HK-2 (cell line): Measurements from ENCODE around the gene OVAAL.

Source experiments
- DNase-seq: peaks from one replicate; pipeline ENCODE4 v3.0.0-alpha.2; 2018; ENCODE audit not compliant: unreplicated experiment

The OVAAL gene

GRCh38 chr1:180606155-180606554 lies 47.4 kb downstream of the OVAAL start:
- DNase-seq = no peak

DNA sequence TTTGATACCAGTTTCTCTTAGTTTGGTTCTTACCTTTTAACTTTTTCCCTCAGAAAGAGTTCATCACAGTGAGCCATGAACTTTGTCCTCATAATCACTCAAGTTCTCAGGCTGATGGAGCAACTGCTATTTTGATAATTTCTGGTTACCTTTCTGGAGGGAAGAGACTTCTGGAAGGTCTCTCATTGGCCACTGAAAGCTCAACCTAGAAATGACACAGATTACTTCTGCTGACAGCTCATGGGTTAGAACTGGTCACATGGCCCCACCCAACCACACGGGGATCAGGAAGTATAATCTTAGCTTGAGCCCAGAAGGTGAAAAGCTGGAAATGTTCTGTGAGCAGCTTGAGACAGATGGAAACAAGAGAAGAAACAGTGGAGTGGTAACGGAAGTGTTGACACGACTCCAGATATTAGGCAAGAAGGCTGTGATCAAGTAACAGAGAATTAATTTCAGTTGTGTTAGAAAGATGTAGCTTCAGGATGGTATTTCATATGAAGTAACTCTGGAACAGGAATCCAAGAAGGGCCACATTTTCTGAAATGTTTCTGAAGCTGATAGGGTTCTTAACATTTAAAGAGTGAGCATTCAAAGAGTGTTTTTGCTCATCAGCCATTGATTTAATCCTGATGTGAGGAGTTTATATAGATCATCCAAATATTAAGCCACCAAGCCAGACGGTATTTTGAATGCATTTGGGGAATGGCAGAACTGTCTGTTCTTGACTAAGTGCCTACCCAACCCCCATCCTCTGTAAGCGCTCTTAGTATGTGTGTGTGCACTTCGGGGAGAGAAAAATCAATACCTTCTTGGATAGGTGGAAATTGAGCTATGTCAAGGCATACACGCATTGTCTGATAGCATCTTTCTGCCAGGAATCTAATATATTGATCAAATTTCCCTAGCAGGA lies 51.1 kb downstream of the OVAAL start:
- no peak for DNase-seq

- DNase-seq = no peak
Observed at GRCh38 chr1:180610556-180611015, 51.8 kb downstream of the OVAAL start.

DNA sequence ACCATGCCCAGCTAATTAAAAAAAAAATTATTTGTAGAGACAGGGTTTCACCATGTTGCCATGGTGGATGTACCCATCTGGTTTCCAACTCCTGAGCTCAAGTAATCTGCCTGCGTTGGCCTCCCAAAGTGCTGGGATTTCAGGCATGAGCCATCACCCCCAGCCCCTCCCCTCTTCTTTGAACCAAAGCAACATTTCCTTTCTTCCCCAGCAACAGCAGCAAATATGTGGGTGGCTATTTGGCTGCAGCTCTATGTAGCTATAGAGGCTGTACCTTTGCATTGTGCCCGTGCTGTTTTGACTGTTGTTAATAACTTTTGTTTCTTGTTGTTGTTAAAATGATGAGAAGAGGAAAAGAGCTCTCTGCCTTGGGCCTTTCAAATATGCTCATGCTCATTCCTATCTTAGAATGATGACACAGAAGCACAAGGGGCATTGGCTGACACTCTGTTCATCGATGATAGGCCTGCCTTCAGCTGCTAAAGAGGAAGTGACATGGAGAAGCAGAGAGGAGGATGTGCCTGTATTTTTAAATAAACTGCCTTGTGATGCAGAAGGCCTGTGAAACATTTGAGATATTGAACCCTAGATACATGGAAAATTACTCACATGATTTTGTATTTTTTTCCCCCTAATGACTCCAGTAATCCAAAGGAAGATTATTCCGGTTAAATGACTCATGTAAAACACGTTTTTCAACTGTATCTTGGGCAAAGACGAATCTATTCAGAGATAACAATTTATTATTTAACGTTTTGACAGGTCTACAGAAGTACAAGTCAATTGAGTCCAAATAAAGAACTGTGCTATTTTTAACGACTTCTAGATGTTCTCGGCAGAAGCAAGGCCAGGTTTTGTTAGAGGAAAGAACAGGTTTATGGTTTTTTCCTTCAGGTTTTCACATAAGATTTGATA lies 52.5 kb downstream of the OVAAL start:
- no peak for DNase-seq

DNA sequence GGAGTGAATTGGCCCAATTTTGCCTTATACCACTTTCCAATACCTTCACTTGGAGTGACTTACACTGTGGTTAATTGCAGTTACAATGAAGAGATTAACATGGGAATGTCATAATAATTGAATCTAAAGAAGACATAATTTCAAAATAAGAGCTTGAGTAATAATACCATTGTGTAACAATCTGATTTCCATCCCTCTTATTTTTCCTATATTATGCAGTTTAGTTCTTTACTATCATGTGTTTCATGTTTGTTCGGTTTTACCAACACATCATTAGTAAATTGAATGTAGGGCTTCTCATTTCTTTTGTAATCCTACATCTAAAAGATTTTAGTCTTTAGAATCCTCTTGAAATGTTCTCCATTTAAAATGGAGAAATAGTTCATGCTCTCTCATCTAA lies 53.9 kb downstream of the OVAAL start:
- no peak for DNase-seq

- no peak for DNase-seq
Observed at GRCh38 chr1:180614730-180615129, 56.0 kb downstream of the OVAAL start.

DNA sequence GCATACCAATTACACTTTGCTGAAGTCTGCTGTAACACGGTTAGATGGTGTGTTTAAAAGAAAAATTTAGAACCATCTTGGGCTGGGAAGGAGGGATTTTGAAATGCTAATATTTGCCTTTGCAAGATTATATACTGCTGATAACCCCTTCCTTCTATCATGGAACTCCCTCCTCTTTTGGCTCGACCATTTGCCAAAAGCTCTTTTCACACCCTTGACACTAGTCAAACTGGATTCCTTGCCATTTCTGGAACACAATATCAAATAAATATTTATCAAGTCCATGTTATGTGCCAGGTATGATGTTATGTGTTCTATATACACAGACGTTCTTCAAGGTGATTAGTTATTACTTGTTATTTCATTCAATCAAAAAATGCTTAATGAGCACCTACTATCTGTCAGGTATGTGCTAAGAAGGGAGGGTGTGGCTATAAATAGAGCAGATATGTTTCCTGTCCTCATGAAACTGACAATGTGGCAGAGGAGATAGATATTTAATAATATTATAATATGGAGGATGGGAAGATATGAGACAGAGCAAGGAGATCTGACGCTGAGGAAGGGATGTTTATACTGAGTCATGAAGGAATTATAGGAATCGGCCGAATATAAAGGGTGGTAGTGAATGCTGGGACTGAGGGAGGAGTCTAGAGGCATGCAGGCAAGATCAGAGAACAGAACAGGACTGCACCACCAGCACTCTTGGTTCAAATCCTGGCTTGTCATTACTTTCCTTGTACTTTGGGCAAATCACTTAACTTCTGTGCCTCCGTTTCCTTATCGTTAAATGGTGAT lies 56.9 kb downstream of the OVAAL start:
- no peak for DNase-seq
